SH-SY5Y (cell line): ENCODE measurements around the gene BABAM2.

Source experiments
- GATA2 ChIP-seq: IDR thresholded peaks from 2 replicates; pipeline ENCODE4 v1.6.1; 2011; ENCODE audit warnings: mild to moderate bottlenecking, low read depth, low read length
- GATA3 ChIP-seq: IDR thresholded peaks from 2 replicates; pipeline ENCODE4 v1.6.1; 2011; ENCODE audit warnings: low read depth, mild to moderate bottlenecking, low read length, moderate library complexity

- no peak for TF ChIP-seq GATA3
- TF ChIP-seq GATA2, result no peak
These were observed 325.8 kb downstream of the BABAM2 start for GRCh38 chr2:28216331-28216730.
